ENCODE data around the gene BMP15.

Gene BMP15

DNA sequence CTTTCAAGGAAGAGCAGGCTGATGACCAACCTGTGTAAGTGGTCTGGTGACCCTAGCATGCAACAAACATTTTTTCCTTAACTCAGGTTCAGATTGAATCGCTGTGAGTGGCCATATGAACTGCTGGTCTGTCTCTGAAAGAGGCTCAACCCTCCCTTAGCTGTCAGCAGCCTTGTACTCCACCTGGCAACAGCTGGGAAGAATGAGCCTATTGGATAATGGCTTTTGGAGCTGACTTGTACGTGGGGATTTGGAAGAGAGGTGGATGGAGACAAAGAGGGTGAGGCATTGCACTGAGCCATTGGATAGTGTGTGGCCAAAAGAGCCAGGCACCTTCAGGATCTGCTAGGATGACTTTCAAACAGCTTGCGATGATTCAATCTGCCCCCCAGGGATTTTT is 35.7 kb upstream of the BMP15 start:
- DNase-seq: peak in 1 of 2 donors; percentile 8
- no peaks in the 10 kb centered on the region for H3K36me3 ChIP-seq (ENCODE audit: control insufficient read depth in 1 of 2, insufficient read depth in 2 of 2, low read length in 2 of 2)
- no peaks in the 10 kb centered on the region for H3K79me2 ChIP-seq (ENCODE audit: control insufficient read depth, insufficient read depth, low read length, poor library complexity)
- H3K23ac ChIP-seq (ENCODE audit: low read length): no peak overlapping the region
- H2BK120ac ChIP-seq (ENCODE audit: insufficient read depth, low read length, poor library complexity): no peak overlapping the region
- H2BK5ac ChIP-seq (ENCODE audit: low read depth, low read length, poor library complexity): no peak overlapping the region
- WGBS (ENCODE audit: extremely low coverage, insufficient coverage, insufficient read length): no CpG with 5 or more reads among the region's 3 CpGs
- no peak overlapping the region for H3K18ac ChIP-seq (ENCODE audit: low read length)
- H3K9me3 ChIP-seq (ENCODE audit: insufficient read depth, low read depth, low read length): no peaks in the 10 kb centered on the region
- no peak overlapping the region for H2BK12ac ChIP-seq (ENCODE audit: low read length)
- no peak overlapping the region for H3K9ac ChIP-seq (ENCODE audit: low read length)
- H2AK5ac ChIP-seq (ENCODE audit: low read length): no peak overlapping the region
- no peak overlapping the region for H4K91ac ChIP-seq (ENCODE audit: low read depth, low read length)
- H3K4me3 ChIP-seq (ENCODE audit: low read depth, low read length): no peak overlapping the region
- H3K79me1 ChIP-seq (ENCODE audit: low read length): no peaks in the 10 kb centered on the region
- H2AFZ ChIP-seq (ENCODE audit: insufficient read depth, low read length, poor library complexity): no peak overlapping the region
- H3K27ac ChIP-seq (ENCODE audit: low read depth, low read length): no peak overlapping the region
- no peak overlapping the region for H3K4ac ChIP-seq (ENCODE audit: low read depth, low read length)
- H3K4me1 ChIP-seq (ENCODE audit: control insufficient read depth in 1 of 2, insufficient read depth in 2 of 2, low read length in 2 of 2): peaks cover 0 to 3% of the 10 kb centered on the region in 2 experiments
- H4K12ac ChIP-seq (ENCODE audit: low read depth, low read length): no peak overlapping the region
- no peak overlapping the region for H3K14ac ChIP-seq (ENCODE audit: low read length)
- H3K27me3 ChIP-seq (ENCODE audit: insufficient read depth, low read length): no peaks in the 10 kb centered on the region
- H4K8ac ChIP-seq (ENCODE audit: low read depth, low read length): no peak overlapping the region
- no peak overlapping the region for H3K4me2 ChIP-seq (ENCODE audit: low read length)

- H3K9me3 ChIP-seq (ENCODE audit: insufficient read depth, low read depth, low read length): no peaks in the 10 kb centered on the region
- H3K27ac ChIP-seq (ENCODE audit: low read depth, low read length): peak overlapping the region; percentile 34
- no peak overlapping the region for H3K14ac ChIP-seq (ENCODE audit: low read length)
- H2AFZ ChIP-seq (ENCODE audit: insufficient read depth, low read length, poor library complexity): no peak overlapping the region
- H2BK12ac ChIP-seq (ENCODE audit: low read length): no peak overlapping the region
- no peak overlapping the region for H3K23ac ChIP-seq (ENCODE audit: low read length)
- H4K8ac ChIP-seq (ENCODE audit: low read depth, low read length): no peak overlapping the region
- no peak overlapping the region for H4K12ac ChIP-seq (ENCODE audit: low read depth, low read length)
- H3K27me3 ChIP-seq (ENCODE audit: insufficient read depth, low read length): no peaks in the 10 kb centered on the region
- no peaks in the 10 kb centered on the region for H3K36me3 ChIP-seq (ENCODE audit: control insufficient read depth in 1 of 2, insufficient read depth in 2 of 2, low read length in 2 of 2)
- no CpG with 5 or more reads among the region's 4 CpGs for WGBS (ENCODE audit: extremely low coverage, insufficient coverage, insufficient read length)
- H3K4me3 ChIP-seq (ENCODE audit: low read depth, low read length): no peak overlapping the region
- H2BK5ac ChIP-seq (ENCODE audit: low read depth, low read length, poor library complexity): no peak overlapping the region
- H2AK5ac ChIP-seq (ENCODE audit: low read length): no peak overlapping the region
- H3K79me1 ChIP-seq (ENCODE audit: low read length): no peaks in the 10 kb centered on the region
- no peak overlapping the region for H3K9ac ChIP-seq (ENCODE audit: low read length)
- H3K4me2 ChIP-seq (ENCODE audit: low read length): no peak overlapping the region
- DNase-seq: peak; percentile 52 to 75
- H2BK120ac ChIP-seq (ENCODE audit: insufficient read depth, low read length, poor library complexity): no peak overlapping the region
- no peaks in the 10 kb centered on the region for H3K79me2 ChIP-seq (ENCODE audit: control insufficient read depth, insufficient read depth, low read length, poor library complexity)
- H4K91ac ChIP-seq (ENCODE audit: low read depth, low read length): no peak overlapping the region
- peaks cover 0 to 3% of the 10 kb centered on the region in 2 experiments for H3K4me1 ChIP-seq (ENCODE audit: control insufficient read depth in 1 of 2, insufficient read depth in 2 of 2, low read length in 2 of 2)
- no peak overlapping the region for H3K18ac ChIP-seq (ENCODE audit: low read length)
- H3K4ac ChIP-seq (ENCODE audit: low read depth, low read length): no peak overlapping the region
These were observed 34.0 kb upstream of the BMP15 start for GRCh38 chrX:50876551-50876950.

DNA sequence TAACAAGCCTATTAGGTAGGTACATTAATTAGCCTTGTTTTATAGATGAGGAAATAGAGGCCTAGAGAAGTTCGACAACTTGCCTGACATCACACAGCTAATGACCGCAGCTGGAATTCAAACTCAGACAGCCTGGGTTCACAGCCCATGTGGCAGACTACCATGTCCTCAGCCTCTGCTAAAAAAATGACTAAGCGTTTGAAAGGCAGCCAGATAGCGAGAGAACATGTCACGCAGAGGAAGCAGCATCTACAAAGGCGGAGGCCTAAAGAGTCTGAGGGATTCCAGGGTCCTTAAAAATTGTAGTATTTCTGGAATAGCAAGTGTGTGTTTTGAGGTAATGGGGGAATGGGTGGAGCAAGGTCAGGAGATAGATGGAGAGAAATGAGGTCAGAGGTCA is 33.2 kb upstream of the BMP15 start:
- no peak overlapping the region for H2AFZ ChIP-seq (ENCODE audit: insufficient read depth, low read length, poor library complexity)

GRCh38 chrX:50881028-50881427 is 29.5 kb upstream of the BMP15 start:
- no peaks in the 10 kb centered on the region for H3K36me3 ChIP-seq (ENCODE audit: control insufficient read depth in 1 of 2, insufficient read depth in 2 of 2, low read length in 2 of 2)
- no peak overlapping the region for H3K4me2 ChIP-seq (ENCODE audit: low read length)
- no peak overlapping the region for H4K8ac ChIP-seq (ENCODE audit: low read depth, low read length)
- no peak overlapping the region for H3K4me3 ChIP-seq (ENCODE audit: low read depth, low read length)
- H3K79me2 ChIP-seq (ENCODE audit: control insufficient read depth, insufficient read depth, low read length, poor library complexity): no peaks in the 10 kb centered on the region
- no peak overlapping the region for H3K4ac ChIP-seq (ENCODE audit: low read depth, low read length)
- H4K91ac ChIP-seq (ENCODE audit: low read depth, low read length): no peak overlapping the region
- H2BK120ac ChIP-seq (ENCODE audit: insufficient read depth, low read length, poor library complexity): no peak overlapping the region
- H3K14ac ChIP-seq (ENCODE audit: low read length): no peak overlapping the region
- no peak overlapping the region for H2BK12ac ChIP-seq (ENCODE audit: low read length)
- H3K27me3 ChIP-seq (ENCODE audit: insufficient read depth, low read length): no peaks in the 10 kb centered on the region
- peak in 1 of 2 donors; percentile 10 for DNase-seq
- H3K9ac ChIP-seq (ENCODE audit: low read length): no peak overlapping the region
- peaks cover 0 to 3% of the 10 kb centered on the region in 2 experiments for H3K4me1 ChIP-seq (ENCODE audit: control insufficient read depth in 1 of 2, insufficient read depth in 2 of 2, low read length in 2 of 2)
- H2BK5ac ChIP-seq (ENCODE audit: low read depth, low read length, poor library complexity): no peak overlapping the region
- no peak overlapping the region for H3K23ac ChIP-seq (ENCODE audit: low read length)
- no peak overlapping the region for H4K12ac ChIP-seq (ENCODE audit: low read depth, low read length)
- no peaks in the 10 kb centered on the region for H3K79me1 ChIP-seq (ENCODE audit: low read length)
- H2AK5ac ChIP-seq (ENCODE audit: low read length): no peak overlapping the region
- no peak overlapping the region for H2AFZ ChIP-seq (ENCODE audit: insufficient read depth, low read length, poor library complexity)
- H3K27ac ChIP-seq (ENCODE audit: low read depth, low read length): no peak overlapping the region
- H3K9me3 ChIP-seq (ENCODE audit: insufficient read depth, low read depth, low read length): no peaks in the 10 kb centered on the region
- H3K18ac ChIP-seq (ENCODE audit: low read length): no peak overlapping the region

More for the DNA sequence above, 33.2 kb upstream of the BMP15 start:
- Histone ChIP-seq H3K9ac (ENCODE audit: low read length) (no peak overlapping the region), H2BK120ac (ENCODE audit: insufficient read depth, low read length, poor library complexity) (no peak overlapping the region), H2AK5ac (ENCODE audit: low read length) (no peak overlapping the region), H4K12ac (ENCODE audit: low read depth, low read length) (no peak overlapping the region), H4K8ac (ENCODE audit: low read depth, low read length) (no peak overlapping the region), H3K14ac (ENCODE audit: low read length) (no peak overlapping the region), H3K79me1 (ENCODE audit: low read length) (no peaks in the 10 kb centered on the region), H2BK5ac (ENCODE audit: low read depth, low read length, poor library complexity) (no peak overlapping the region), H3K4me3 (ENCODE audit: low read depth, low read length) (no peak overlapping the region), H3K23ac (ENCODE audit: low read length) (no peak overlapping the region), H4K91ac (ENCODE audit: low read depth, low read length) (no peak overlapping the region), H3K9me3 (ENCODE audit: insufficient read depth, low read depth, low read length) (no peaks in the 10 kb centered on the region), H3K18ac (ENCODE audit: low read length) (no peak overlapping the region), H3K4me2 (ENCODE audit: low read length) (no peak overlapping the region), H3K27me3 (ENCODE audit: insufficient read depth, low read length) (no peaks in the 10 kb centered on the region), H3K36me3 (ENCODE audit: control insufficient read depth in 1 of 2, insufficient read depth in 2 of 2, low read length in 2 of 2) (no peaks in the 10 kb centered on the region), H3K4ac (ENCODE audit: low read depth, low read length) (no peak overlapping the region), H3K4me1 (ENCODE audit: control insufficient read depth in 1 of 2, insufficient read depth in 2 of 2, low read length in 2 of 2) (peaks cover 0 to 3% of the 10 kb centered on the region in 2 experiments), H3K79me2 (ENCODE audit: control insufficient read depth, insufficient read depth, low read length, poor library complexity) (no peaks in the 10 kb centered on the region), H2BK12ac (ENCODE audit: low read length) (no peak overlapping the region), H3K27ac (ENCODE audit: low read depth, low read length) (peak overlapping the region; percentile 25)
- no CpG with 5 or more reads among the region's 6 CpGs for WGBS (ENCODE audit: extremely low coverage, insufficient coverage, insufficient read length)
- peak; percentile 56 to 74 for DNase-seq
